Germinal center (tissue), 1 donor: ENCODE results near the gene IVNS1ABP.
A peak's percentile ranks its signal among the peaks of the same experiment; 100 is the strongest.
"Not testable (repeated sequence)": the region's sequence is repeated elsewhere in the genome, so short reads cannot be mapped to it uniquely, and the experiment has no call there.

ENCODE experiments used
- DNase-seq: peaks from one replicate; pipeline ENCODE4 v3.0.0; 2012; ENCODE audit warnings: mixed read lengths, low spot score

IVNS1ABP gene

GRCh38 chr1:185317034-185317885 lies at the start of gene IVNS1ABP:
IVNS1ABP (minus strand) TSS chr1:185317243; CDS start chr1:185309493, 7,750 bp downstream.
- DNase-seq, result peak; percentile 95

GRCh38 chr1:185365951-185366350 lies 48.9 kb upstream of the IVNS1ABP start:
- DNase-seq, result no peak

GRCh38 chr1:185364528-185364927 lies 47.5 kb upstream of the IVNS1ABP start:
- DNase-seq, result not testable (repeated sequence)

GRCh38 chr1:185363205-185363604 lies 46.2 kb upstream of the IVNS1ABP start:
- no peak for DNase-seq

- DNase-seq, result no peak
These were observed 43.7 kb upstream of the IVNS1ABP start for GRCh38 chr1:185360714-185361113.

GRCh38 chr1:185358957-185359356 lies 41.9 kb upstream of the IVNS1ABP start:
- DNase-seq, result no peak

- DNase-seq, result no peak
These were observed 38.9 kb upstream of the IVNS1ABP start for GRCh38 chr1:185355947-185356346.

- no peak for DNase-seq
These were observed 36.1 kb upstream of the IVNS1ABP start for GRCh38 chr1:185353124-185353523.

- DNase-seq, result no peak
These were observed 34.9 kb upstream of the IVNS1ABP start for GRCh38 chr1:185351734-185352466.

GRCh38 chr1:185350027-185350442 lies 33.0 kb upstream of the IVNS1ABP start:
- no peak for DNase-seq

GRCh38 chr1:185349556-185349955 lies 32.5 kb upstream of the IVNS1ABP start:
- no peak for DNase-seq

- DNase-seq, result no peak
These were observed 31.9 kb upstream of the IVNS1ABP start for GRCh38 chr1:185348985-185349384.

GRCh38 chr1:185348296-185348695 lies 31.3 kb upstream of the IVNS1ABP start:
- DNase-seq, result no peak

GRCh38 chr1:185345913-185346720 lies 29.1 kb upstream of the IVNS1ABP start:
- DNase-seq, result no peak

GRCh38 chr1:185343306-185343705 lies 26.3 kb upstream of the IVNS1ABP start:
- DNase-seq, result no peak

GRCh38 chr1:185342672-185343259 lies 25.7 kb upstream of the IVNS1ABP start:
- no peak for DNase-seq

- DNase-seq, result no peak
These were observed 25.0 kb upstream of the IVNS1ABP start for GRCh38 chr1:185342017-185342416.

- DNase-seq, result no peak
These were observed 24.2 kb upstream of the IVNS1ABP start for GRCh38 chr1:185341196-185341781.

- no peak for DNase-seq
These were observed 21.9 kb upstream of the IVNS1ABP start for GRCh38 chr1:185338719-185339622.

GRCh38 chr1:185337246-185337645 lies 20.2 kb upstream of the IVNS1ABP start:
- DNase-seq, result no peak
